Testis (tissue), 2 donors: ENCODE results near the gene PCSK5.

Experiments used
- CTCF ChIP-seq, 3 experiments: fragments of 450-650 bp in 2 of 3; fragments of 200-600 bp in 1 of 3; sonication (generic) in 1 of 3; IDR thresholded peaks; one replicate each; pipeline ENCODE4 v1.5.1; 2016 to 2019; ENCODE audit warnings: antibody characterized with exemption in 3 of 3, mild to moderate bottlenecking in 2 of 3, moderate library complexity in 1 of 3
- POLR2A ChIP-seq: fragments of 450-650 bp; IDR thresholded peaks from one replicate; pipeline ENCODE4 v1.6.1; 2017; ENCODE audit warnings: antibody characterized with exemption, mild to moderate bottlenecking, moderate library complexity

DNA sequence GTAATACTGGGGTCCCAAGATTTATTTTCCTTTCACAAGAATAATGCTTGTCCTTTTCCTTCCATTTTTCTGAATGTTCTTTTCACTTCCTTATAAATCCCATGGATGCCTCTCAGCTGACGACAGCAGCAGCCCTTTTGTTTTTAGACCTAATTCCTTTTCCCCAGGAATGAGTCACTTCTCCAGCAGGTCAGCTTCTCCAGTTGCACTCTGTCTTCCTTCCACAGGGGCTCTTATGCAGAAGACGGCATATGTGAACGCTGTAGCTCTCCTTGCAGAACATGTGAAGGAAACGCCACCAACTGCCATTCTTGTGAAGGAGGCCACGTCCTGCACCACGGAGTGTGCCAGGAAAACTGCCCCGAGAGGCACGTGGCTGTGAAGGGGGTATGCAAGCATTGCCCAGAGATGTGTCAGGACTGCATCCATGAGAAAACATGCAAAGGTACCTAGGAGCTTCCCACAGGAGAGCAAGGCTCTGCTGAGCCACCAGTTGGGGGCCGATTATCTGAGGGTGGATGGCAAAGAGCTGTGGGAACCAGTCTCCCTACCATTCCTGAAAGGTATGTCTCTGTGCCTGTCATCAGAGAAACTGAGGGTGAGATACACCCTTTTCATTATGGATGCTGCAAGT lies 430.8 kb downstream of the PCSK5 start:
- TF ChIP-seq POLR2A (no peak), CTCF (IDR thresholded peaks at IDR 0.05) (no peak)
